IMR-90 (cell line): ENCODE results near the gene ADAMTS17.

Experiments
- CTCF ChIP-seq: conservative IDR thresholded peaks from 2 replicates; pipeline ENCODE4 v1.5.1; 2012; ENCODE audit warnings: mild to moderate bottlenecking, low read depth, low read length, improper control_type of control experiment
- POLR2A ChIP-seq: IDR thresholded peaks from 2 replicates; pipeline ENCODE4 v1.6.1; 2012; ENCODE audit warnings: mild to moderate bottlenecking, low read depth, low read length
- SMC3 ChIP-seq: fragments of 150-350 bp; IDR thresholded peaks from 2 replicates; pipeline ENCODE4 v1.6.1; 2016; ENCODE audit warnings: low read depth, mild to moderate bottlenecking, antibody characterized with exemption, low read length, moderate library complexity
- USF2 ChIP-seq: fragments of 150-350 bp; IDR thresholded peaks from 2 replicates; pipeline ENCODE4 v1.6.1; 2017; ENCODE audit warnings: mild to moderate bottlenecking, antibody characterized with exemption, low read length, low read depth

- no peak for TF ChIP-seq CTCF
- no peak for TF ChIP-seq USF2
- TF ChIP-seq POLR2A = no peak
- TF ChIP-seq SMC3 = no peak
Observed at GRCh38 chr15:99925661-99926461, 415.9 kb downstream of the ADAMTS17 start.
